Measurements from ENCODE around the gene ZFAND2A. TPM values are rescaled to one million over a fixed set of nuclear protein-coding genes. Genes with fewer than 3 reads are reported as not detected.

The ZFAND2A gene
- total and polyA plus RNA-seq, 2 donors from 2014 or later, result 21.9 to 27.6 TPM

- Histone ChIP-seq H3K4me1 (ENCODE audit: control insufficient read depth in 2 of 3, insufficient read depth in 2 of 3, low read depth in 1 of 3, low read length in 3 of 3) (peaks cover 0 to 3% (median 3%) of the 10 kb centered on the region in 3 donors), H3K9me3 (ENCODE audit: control insufficient read depth in 2 of 3, insufficient read depth in 1 of 3, low read length in 3 of 3) (no peaks in the 10 kb centered on the region), H3K27ac (ENCODE audit: low read depth in 2 of 2, low read length in 2 of 2) (no peak overlapping the region), H3K27me3 (ENCODE audit: control insufficient read depth, insufficient read depth, low read length) (no peaks in the 10 kb centered on the region), H3K4me3 (ENCODE audit: low read length in 3 of 3) (peak overlapping the region in 1 of 3 donors; percentile 49), H3K9ac (ENCODE audit: low read length in 3 of 3) (peak overlapping the region in 1 of 3 donors; percentile 55), H3K36me3 (ENCODE audit: control insufficient read depth in 2 of 3, insufficient read depth in 3 of 3, low read length in 3 of 3) (no peaks in the 10 kb centered on the region)
- TF ChIP-seq, protein P1, sequence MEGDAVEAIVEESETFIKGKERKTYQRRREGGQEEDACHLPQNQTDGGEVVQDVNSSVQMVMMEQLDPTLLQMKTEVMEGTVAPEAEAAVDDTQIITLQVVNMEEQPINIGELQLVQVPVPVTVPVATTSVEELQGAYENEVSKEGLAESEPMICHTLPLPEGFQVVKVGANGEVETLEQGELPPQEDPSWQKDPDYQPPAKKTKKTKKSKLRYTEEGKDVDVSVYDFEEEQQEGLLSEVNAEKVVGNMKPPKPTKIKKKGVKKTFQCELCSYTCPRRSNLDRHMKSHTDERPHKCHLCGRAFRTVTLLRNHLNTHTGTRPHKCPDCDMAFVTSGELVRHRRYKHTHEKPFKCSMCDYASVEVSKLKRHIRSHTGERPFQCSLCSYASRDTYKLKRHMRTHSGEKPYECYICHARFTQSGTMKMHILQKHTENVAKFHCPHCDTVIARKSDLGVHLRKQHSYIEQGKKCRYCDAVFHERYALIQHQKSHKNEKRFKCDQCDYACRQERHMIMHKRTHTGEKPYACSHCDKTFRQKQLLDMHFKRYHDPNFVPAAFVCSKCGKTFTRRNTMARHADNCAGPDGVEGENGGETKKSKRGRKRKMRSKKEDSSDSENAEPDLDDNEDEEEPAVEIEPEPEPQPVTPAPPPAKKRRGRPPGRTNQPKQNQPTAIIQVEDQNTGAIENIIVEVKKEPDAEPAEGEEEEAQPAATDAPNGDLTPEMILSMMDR (IDR thresholded peaks at IDR 0.05; ENCODE audit: borderline replicate concordance, extremely low read depth, insufficient read depth), result peak; percentile 88
- intact Hi-C loops (cut with DNase I), result loop anchor here (10.0 kb wide), 1 partner anchor 181 kb away; no protein-coding TSS in a partner anchor
- no peak for FAIRE-seq
- peak; percentile 83 to 92 (median 89) for DNase-seq
Measured at GRCh38 chr7:1175967-1176851, 16.2 kb upstream of the ZFAND2A start.

DNA sequence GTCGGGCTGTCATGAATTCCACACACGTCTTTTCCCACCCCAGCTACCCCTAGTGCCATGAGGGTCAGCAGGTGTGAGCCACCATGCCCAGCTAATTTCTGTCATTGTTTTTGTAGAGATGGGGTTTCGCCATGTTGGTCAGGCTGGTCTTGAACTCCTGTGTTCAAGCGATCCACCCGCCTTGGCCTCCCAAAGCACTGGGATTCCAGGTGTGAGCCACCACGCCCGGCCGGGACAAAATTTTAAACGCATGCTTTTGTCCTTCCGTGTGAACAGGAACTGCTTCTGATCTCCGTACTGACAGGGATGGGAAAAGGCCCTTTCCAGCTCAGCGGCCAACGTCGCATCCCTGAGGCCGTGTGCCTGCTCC is 15.6 kb upstream of the ZFAND2A start:
- Histone ChIP-seq H3K9me3 (ENCODE audit: control insufficient read depth in 2 of 3, insufficient read depth in 1 of 3, low read length in 3 of 3) (no peaks in the 10 kb centered on the region), H3K27ac (ENCODE audit: low read depth in 2 of 2, low read length in 2 of 2) (no peak overlapping the region), H3K9ac (ENCODE audit: low read length in 3 of 3) (peak overlapping the region in 1 of 3 donors; percentile 55), H3K36me3 (ENCODE audit: control insufficient read depth in 2 of 3, insufficient read depth in 3 of 3, low read length in 3 of 3) (no peaks in the 10 kb centered on the region), H3K27me3 (ENCODE audit: control insufficient read depth, insufficient read depth, low read length) (no peaks in the 10 kb centered on the region), H3K4me1 (ENCODE audit: control insufficient read depth in 2 of 3, insufficient read depth in 2 of 3, low read depth in 1 of 3, low read length in 3 of 3) (peaks cover 0 to 3% (median 3%) of the 10 kb centered on the region in 3 donors), H3K4me3 (ENCODE audit: low read length in 3 of 3) (peak overlapping the region in 1 of 3 donors; percentile 49)
- FAIRE-seq (no peak), DNase-seq (no peak)
- TF ChIP-seq, protein P1 (IDR thresholded peaks at IDR 0.05; ENCODE audit: borderline replicate concordance, extremely low read depth, insufficient read depth), result no peak
- intact Hi-C loops (cut with DNase I), result loop anchor here (10.0 kb wide), 1 partner anchor 181 kb away; no protein-coding TSS in a partner anchor

DNA sequence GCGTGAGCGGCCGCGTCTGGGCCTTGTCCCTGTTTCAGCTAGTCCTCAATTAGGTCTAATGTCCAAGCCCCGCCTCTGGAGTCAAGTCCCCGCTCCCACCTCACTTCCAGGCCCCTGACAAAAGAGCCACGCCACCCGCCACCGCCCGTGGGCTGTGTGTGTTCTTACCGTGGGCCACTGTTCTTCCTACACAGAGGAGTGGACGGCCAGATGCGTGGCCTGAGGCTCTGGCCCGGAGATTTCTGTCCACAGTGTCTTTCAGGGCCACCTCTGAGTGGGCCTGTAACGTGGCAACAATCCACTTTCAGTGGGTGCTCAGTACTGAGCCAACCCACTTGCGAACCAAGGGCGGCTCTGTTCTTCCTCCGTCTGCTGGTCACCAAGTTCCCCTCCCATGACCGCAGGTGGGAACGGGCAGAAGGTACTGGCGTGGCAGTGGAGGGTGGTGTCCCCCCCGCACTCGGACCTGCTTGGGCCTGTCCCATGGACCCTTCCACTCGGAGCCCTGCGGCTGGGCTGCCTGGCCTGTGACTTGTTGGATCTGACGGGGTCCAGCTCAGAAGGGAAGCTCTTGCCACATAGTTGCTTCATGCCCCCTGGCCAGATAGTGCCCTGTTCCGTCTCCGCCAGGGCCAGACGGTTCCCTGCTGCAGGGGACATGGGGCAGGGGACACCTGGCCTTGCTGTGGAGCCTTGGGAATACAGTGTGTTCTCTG is 15.0 kb upstream of the ZFAND2A start:
- TF ChIP-seq, protein P1 (IDR thresholded peaks at IDR 0.05; ENCODE audit: borderline replicate concordance, extremely low read depth, insufficient read depth), result no peak
- no peak for DNase-seq
- no peak overlapping the region for H3K9ac ChIP-seq (ENCODE audit: low read length in 3 of 3)
- H3K27me3 ChIP-seq (ENCODE audit: control insufficient read depth, insufficient read depth, low read length), result no peaks in the 10 kb centered on the region
- no peak overlapping the region for H3K4me3 ChIP-seq (ENCODE audit: low read length in 3 of 3)
- H3K4me1 ChIP-seq (ENCODE audit: control insufficient read depth in 2 of 3, insufficient read depth in 2 of 3, low read depth in 1 of 3, low read length in 3 of 3), result peaks cover 0 to 4% (median 3%) of the 10 kb centered on the region in 3 donors
- H3K36me3 ChIP-seq (ENCODE audit: control insufficient read depth in 2 of 3, insufficient read depth in 3 of 3, low read length in 3 of 3), result no peaks in the 10 kb centered on the region
- FAIRE-seq, result no peak
- intact Hi-C loops (cut with DNase I), result loop anchor here (10.0 kb wide), 1 partner anchor 180 kb away; no protein-coding TSS in a partner anchor
- no peaks in the 10 kb centered on the region for H3K9me3 ChIP-seq (ENCODE audit: control insufficient read depth in 2 of 3, insufficient read depth in 1 of 3, low read length in 3 of 3)
- H3K27ac ChIP-seq (ENCODE audit: low read depth in 2 of 2, low read length in 2 of 2), result no peak overlapping the region
